AG08396 (cell line): ENCODE results near the gene PPARA.
"Not testable (repeated sequence)": the region's sequence is repeated elsewhere in the genome, so short reads cannot be mapped to it uniquely, and the experiment has no call there.

Experiments
- DNase-seq: peaks from one replicate; pipeline ENCODE4 v3.0.0; 2012; ENCODE audit warnings: low spot score, mixed read lengths

Gene PPARA

DNA sequence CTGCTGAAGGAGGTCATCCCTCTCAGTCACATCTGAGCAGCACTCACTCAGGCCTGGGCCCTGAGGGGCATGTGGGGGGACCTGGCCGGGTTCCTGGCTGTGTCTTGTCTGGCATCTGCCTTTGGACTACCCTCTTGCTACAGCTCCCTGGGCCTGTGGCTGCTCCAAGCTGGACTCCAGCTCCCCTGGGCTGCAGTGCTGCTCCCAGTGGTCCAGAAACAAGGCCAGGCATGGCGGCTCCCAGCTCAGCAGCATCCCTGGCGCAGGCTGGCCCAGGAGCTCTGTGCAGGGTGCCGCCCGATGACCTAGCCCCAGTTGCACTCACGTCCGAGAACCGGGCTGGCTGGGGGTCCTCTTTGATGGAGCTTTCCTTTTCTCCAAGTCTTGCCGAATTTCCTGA lies 94.4 kb downstream of the PPARA start:
- DNase-seq: no peak

DNA sequence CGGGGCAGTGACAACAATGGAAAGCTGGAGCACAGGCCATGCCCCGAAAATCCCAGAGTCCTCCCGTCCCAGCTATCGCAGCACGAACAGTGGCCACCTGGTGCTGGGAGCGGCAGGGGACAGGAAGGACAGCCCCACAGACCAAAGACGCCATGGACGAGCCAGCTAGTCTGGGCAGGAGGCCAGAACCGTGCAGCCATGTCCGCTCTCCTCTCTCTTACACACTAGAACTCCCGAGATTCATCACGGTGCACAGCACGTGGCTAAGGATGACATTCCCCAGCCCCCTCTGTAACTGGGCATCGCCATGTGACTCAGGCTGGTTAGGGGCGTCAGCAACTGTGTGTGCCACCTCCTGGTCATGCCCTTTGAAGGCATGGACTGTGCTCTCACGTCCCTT lies 95.2 kb downstream of the PPARA start:
- peak; percentile 39 for DNase-seq

DNA sequence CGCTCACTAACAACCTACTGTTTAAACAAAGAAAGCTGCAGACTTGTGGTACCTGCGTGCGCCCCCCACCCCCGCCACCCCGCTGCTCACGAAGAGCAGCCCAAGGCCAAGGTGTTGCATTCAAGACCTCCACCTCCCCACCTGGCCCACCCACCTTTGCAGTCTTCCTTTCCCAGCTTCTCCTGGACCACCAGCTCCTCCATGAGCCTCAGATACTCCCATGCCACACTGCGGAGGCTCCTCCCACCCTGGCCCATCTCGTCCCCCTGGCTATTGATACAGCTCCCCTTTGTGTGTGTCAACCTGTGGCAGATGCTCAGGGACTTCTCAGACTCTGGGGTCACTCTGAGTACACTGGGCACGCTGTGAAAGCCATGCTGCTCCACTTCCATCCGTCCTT lies 95.9 kb downstream of the PPARA start:
- no peak for DNase-seq

DNA sequence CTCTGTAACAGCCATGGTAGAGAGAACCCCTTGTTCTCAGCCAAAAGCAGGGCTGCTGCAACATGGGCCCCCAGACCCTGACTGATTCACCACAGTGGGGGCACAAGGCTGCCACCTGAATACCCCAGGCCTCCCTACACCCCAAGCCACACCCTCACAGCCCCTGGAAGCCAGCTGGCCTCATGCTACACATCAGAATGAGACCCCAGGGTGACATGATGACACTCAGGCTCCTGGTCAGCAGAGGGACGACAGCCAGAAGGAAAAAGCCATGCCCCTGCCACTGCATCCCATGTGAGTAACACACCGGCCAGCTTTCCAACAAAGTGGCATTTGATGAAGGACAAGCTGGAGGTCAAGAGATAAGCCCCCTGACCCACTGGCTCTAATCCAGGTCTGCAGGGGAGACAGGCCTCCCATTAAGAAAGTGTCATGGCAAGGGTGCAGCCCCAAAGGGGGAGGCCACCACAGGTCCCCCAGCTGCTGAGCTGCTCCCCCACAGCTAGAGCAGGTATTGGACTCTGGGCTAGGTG lies 97.2 kb downstream of the PPARA start:
- DNase-seq: no peak

DNA sequence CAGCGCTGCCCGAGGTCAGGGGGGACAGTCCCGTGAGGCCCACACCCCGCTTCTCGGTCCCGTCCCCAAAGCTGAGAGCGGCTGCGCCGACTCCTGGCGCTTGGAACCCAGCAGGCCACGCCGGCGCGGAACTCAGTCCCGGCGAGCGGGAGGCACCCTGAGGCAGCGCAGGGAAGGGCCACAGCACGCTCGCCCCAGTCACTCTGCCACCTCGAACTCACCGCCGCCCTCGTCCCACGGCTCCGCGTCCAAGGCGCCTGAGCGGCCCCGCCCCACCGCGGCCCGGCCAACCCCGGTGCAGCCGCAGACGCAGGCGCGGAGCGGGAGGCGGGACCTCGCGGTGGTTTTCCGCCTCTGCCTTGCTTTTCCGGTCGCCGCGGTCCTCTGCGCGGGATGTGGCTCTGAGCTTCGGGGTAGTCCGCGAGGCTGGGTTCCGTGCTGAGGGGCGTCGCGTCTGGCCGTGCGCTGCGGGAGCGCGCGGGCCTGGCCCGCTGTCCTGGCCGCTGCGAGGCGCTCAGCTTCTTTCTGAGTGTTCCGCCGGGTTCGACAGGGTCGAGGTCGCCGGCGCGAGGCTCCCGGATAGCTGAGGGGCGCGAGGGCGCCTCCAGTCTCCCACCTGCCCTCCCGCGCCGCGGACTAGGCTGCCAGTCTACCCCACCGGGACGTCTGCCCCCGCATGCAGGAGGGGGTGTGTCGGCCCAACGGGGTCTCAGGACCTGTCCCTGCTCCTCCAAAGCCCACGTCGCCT lies 99.9 kb downstream of the PPARA start, which contains the start of gene CDPF1:
TSS of gene CDPF1 (minus strand) at position 259 of the 748 bp plus-strand sequence. CDS start 2,009 bp downstream, outside the sequence.
- DNase-seq: peak; percentile 97

DNA sequence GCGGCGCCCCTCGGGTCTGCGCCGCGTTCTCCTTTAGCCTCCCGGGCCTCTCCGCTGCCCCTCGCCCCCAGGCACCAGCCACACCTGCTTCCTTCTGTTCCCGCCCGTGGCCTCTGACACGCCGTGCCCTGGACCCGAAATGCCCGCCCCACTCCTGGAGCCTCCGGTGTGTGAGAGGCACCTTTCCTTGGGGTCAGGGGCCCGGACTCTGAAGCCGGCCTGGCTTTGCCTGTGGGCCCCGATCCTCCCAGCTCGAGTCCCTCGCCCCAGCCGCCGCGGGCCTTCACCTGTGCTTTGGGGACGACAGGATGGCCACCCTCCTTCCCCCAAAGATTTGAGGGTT lies 100.4 kb downstream of the PPARA start:
- no peak for DNase-seq

DNA sequence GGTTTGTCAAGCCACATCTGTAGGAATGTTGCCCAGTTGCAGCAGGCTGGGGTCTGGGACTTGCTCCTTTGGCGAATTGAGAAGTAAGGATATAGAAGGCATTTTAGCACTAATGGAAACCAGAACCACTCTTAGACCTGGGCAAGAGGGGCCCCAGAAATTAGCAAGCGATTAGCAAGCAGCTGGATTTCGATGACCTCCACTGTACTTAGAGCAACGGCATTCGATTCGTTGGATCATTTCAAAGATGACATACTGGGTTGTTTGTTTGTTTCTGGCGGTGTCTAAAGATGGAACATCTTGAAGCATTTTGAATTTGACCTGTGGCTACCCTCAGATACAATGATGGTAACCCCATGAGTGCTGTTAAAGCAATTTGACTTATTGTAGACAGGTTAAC lies 100.9 kb downstream of the PPARA start:
- DNase-seq: no peak

DNA sequence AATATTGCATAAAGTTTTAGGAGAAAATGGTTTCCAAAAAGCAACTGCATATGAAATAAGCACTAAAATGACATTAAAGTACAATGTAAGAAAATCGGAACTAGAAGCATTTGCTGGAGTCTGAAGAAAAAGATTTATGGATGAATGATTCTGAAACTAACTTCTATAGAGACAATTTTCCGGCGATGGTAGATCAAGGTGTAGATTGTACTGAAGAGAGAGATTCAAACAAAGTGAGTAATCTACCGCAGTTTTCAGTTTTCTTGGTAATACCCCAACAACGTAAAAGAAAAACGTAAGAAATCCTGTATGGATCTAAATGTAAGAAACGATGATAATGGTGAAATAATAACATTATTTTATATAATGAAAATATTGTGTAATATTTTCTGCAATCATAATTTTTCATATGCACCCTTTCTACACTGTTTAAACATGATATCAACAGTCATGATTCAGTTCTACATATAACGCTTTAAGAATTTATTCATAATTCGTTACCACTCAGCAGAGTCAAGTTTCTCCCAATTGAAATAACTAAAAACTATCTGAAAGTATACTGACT lies 101.6 kb downstream of the PPARA start:
- no peak for DNase-seq

DNA sequence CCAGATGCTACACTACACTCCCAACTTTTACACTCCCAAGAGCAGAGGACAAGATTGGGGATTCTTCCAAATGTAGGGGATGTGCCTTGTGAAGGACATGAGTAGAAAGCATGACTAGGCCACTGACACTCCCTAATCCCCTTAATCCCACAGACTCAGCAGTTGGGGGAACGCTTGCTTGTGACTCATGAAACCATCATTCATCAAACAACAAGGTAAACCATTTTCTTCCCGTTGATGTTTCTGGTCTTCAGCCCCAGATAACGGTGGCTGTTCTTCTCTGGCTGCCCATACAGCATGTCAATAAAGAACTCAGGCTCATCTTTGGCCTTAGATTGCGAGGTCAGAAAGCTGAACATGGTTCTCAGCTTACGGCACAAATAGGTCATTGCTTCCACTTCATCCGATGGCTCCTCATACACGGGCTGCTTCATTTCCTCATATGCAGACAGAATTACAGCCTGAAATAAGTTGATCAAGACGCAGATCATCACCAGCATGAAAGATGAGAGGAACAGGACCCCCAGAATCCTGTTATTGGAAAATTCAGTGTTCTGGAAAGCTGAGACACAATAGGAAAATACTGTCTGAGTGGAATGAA lies 106.1 kb downstream of the PPARA start:
- no peak for DNase-seq

DNA sequence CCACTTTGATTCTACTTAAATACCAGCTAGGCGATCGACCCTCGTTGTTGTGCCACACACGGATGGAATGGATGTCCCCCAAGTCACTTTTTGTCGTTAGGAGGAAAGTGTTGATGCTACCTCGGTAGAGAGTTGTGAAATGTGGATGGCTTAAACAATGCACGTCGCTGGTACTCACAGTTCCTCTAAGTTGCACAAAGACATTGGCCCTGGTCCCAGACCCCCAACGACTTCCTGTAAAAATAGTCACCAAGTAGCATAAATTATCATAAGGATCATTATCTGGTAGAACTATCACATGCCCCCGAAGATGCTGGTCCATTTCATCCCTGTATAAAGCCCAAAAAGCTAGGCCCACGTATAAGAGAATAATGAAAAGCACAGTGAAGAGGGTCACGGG lies 109.0 kb downstream of the PPARA start:
- no peak for DNase-seq

DNA sequence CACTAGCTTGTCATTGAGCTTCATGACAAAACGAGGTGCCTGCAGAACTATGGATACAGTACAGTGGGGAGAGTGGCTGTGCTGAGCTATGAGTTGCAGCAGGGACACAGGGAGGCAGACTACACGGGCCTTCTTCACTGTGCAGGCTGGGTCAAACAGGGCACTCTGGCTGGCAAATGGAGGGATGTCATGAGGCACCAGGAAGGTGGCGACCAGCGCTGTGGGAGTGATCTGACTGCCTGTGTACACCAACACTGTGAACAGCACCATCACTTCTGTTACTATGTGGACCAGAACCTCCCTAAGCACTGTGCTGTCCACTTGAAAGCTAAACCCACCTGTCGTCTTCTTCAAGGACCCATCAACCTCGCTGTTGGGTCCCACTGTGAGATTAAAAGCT lies 109.7 kb downstream of the PPARA start:
- DNase-seq: no peak

DNA sequence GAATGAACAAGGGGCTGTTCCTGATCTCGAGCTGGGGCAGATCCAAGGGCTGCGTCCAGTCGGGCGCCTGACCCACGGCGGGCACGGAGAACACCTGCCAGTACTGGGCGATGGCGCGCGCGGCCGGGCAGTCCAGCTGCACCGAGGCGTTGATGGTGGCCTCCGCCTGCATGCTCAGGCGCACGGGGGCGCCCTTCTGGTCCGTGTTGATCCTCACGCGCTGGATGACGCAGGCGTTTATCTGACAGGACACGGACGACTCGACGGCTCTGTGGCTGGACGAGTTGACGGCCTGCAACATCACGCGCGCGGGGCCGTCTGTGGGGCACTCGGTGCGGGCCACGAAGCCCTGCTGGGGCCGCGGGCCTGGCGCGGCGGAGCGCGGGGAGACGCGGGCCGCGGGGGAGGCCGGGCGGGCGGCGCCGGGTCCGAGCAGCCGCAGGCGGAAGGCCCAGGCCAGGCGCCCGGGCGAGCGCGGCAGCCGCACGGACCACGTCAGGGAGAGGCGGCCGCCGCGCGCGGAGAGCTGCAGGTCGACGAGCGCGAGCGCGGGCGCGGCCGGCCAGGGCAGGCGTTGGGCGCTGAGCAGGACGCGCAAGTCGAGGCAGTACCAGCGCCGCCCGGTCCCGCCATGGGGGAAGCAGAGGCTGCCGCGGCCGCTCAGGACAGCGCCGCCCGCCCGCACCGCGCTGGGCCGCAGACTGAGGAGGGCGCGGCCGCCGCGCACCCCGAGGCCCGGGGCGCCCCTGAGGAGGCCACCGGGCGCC lies 112.3 kb downstream of the PPARA start:
- no peak for DNase-seq

DNA sequence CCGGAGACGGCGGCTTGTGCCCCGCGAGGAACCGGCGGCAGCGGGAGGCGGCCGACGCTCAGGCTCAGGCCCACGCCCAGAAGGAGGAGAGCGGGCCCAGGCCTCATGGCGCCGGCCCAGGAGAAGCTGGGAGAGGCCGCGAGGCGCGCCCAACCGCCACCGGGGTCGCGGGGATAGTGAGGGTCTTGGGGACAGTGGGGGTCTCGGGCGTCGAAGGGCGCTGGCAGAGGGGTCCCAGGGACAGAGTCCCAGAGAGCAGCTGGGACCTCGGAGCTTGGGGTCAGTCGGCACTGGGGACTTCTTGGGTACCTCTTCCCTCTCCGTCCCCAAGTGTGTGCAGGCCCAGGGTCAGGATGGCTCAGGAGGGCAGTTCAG lies 112.9 kb downstream of the PPARA start, which contains the start of gene PKDREJ:
TSS of gene PKDREJ (minus strand) at position 128 of the 375 bp plus-strand sequence. CDS start at position 107, 21 bp downstream.
- DNase-seq: no peak

DNA sequence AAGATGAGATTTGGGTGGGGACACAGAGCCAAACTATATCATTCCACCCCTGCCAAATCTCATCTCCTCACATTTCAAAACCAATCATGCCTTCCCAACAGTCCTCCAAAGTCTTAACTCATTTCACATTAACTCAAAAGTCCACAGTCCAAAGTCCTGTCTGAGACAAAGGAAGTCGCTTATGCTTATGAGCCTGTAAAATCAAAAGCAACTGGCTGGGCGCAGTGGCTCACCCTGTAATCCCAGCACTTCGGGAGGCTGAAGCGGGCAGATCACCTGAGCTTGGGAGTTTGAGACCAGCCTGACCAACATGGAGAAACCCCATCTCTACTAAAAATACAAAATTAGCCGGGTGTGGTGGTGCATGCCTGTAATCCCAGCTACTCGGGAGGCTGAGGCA lies 114.2 kb downstream of the PPARA start:
- DNase-seq: not testable (repeated sequence)

DNA sequence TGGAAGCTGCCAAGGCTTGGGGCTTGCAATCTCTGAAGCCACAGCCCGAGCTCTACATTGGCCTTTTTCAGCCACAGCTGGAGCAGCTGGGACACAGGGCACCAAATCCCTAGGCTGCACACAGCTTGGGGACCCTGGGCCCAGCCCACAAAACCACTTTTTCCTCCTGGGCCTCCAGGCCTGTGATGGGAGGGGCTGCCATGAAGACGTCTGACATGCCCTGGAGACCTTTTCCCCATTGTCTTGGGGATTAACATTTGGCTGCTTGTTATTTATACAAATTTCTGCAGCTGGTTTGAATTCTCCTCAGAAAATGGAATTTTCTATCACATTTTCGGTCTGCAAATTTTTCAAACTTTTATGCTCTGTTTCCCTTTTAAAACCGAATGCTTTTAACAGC lies 115.3 kb downstream of the PPARA start:
- not testable (repeated sequence) for DNase-seq

DNA sequence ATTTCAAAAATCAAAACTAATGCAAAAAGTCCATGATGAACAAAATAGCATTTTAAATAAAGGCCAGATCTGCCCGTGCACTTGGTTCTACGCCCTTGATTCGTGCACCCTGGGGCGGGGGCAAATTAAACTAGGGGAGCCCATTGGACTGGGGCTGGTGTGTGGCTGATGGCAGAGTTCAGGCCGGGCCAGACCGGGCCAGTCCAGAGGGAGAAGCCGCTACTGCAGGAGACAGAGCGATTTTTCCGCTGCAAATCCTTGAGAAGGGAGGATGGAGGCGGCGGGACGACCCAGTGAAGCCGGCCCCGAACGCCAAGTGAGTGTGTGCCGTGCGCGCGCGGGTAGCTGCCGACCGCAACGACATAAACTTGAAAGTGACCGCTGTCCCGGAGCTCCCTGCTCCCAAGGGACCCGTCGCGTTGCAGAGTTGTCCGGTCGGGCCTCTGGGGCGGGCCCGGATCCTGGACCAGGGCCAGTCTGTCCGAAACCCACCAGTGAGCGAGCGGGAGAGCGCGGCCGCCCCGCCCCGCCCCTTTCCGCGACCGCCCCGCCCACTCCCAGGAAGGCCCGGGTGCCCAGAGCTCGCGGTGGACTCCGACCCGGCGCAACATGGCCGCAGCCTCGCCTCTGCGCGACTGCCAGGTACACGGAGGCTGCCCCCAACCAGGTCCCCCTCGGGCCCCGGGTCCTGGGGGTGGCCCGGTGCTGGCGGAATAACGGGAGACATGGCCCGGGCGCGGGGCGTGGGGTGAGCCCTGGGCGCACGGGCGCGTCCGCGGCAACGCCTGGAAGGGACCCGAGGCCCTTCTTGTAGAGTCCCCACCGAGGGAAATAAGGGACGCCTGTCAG lies 117.3 kb downstream of the PPARA start, which contains the start of gene TTC38:
TSS of gene TTC38 (plus strand) at position 578 of the 849 bp plus-strand sequence. CDS start at position 610, 32 bp downstream.
- peak; percentile 98 for DNase-seq

DNA sequence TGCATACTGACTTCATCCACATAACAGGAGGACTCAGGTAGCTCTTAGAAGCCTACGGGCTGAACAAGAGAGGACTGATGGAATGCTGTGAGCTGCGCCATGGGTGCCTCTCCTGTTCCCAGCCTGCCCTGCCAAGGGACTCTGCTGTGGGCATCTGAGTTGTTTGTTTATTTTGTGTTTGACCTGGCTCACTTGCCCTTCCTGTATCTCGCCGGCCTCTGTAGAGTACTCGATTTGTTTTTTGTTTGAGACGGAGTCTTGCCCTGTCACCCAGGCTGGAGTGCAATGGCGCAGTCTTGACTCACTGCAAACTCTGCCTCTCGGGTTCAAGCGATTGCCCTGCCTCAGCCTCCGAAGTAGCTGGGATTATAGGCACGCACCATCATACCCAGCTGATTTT lies 119.2 kb downstream of the PPARA start:
- DNase-seq: no peak

DNA sequence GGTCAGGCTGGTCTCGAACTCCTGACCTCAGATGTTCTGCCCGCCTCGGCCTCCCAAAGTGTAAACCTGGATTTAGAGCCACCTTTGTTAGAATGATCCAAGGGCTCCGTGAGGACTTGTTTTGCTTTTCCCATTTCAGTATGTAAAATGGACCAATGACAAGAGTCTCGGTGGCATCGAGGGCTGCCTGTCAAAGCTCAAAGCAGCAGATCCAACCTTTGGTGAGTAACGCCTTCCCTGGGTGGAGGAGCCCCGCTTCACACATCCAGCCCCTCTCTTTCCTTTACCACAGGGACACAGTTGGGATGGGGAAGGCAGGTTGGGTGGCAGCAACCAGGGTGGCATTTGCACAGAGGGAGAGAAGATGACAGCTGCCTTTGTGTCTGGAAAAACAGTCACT lies 121.9 kb downstream of the PPARA start:
- DNase-seq: no peak

DNA sequence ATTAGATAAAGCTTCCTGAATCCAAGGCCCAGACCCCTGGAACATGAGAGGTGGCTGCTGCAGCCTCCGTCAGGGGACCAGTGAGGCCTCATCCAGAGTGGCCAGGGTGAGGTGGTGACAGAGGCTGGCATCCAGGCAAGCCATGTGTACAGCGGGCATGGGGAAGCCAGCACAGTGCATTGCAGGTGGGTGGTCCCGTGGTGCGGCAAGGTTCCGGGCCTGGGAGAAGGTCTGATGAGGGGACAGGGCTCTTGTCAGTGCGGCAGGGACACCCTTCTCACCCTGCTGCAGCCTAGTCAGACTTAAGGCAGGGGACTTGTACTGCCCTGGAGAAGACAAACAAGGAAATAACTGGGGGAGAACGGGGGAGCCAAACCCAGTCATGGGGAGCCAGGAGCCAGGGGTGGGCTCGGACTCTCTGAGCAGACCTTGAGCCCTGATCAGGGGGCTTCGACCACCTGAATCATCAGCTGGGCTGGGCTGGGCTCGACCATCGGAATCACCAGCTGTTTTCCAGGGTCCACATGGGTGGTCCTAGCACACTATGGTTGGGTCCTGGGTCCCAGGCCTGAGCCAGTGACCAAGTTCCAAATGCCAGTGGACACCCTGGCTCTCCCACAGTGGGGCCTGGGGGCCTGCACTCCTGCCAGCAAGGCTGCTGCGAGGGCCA lies 122.6 kb downstream of the PPARA start:
- no peak for DNase-seq

DNA sequence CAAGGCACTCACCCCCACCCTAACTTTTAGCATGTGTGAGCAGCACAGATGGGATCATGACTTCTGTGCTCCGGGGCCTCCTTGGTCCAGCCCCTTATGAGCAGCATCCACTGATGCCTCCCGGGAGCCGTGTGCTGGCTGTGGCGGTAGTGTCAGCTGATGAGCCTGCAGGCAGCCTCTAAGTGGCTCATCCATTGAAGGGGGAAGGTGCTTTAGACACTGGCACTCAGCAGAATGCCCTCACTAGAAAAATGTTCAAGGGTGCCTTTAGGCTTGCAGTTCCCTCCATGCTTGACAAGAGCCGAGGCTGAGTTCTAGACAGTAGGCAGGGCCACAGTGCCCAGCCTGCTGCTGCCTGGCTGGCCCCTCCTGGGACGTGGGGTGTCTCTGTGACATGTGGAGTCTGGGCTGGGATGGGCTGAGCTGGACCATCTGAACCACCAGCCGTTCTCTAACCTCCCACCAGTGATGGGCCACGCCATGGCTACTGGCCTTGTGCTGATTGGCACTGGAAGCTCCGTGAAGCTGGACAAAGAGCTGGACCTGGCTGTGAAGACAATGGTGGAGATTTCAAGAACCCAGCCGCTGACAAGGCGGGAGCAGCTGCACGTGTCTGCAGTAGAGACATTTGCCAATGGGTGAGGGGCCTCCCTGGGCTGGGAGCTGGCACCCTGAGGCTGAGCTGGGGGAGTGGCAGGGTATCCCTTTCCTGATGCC lies 123.3 kb downstream of the PPARA start:
- no peak for DNase-seq
